Transverse colon (tissue), 4 donors: Measurements from ENCODE around the gene PARD6B. TPM values are rescaled to one million over a fixed set of nuclear protein-coding genes. Genes with fewer than 3 reads are reported as not detected.
"Not testable (repeated sequence)": the region's sequence is repeated elsewhere in the genome, so short reads cannot be mapped to it uniquely, and the experiment has no call there.

ENCODE experiments used
- DNase-seq: peaks from one replicate; pipeline ENCODE4 v3.0.0-alpha.2; 2019
- H3K27ac ChIP-seq, 4 donors: fragments of 200-600 bp; sonication (generic); 2 replicates each; pipeline ENCODE4 v1.5.1; 2016 to 2018; ENCODE audit warnings: inconsistent platforms in 4 of 4
- H3K27me3 ChIP-seq: fragments of 200-600 bp; sonication (generic); 2 replicates; pipeline ENCODE4 v1.5.1; 2017; ENCODE audit warnings: inconsistent platforms
- H3K36me3 ChIP-seq, 4 donors: fragments of 200-600 bp; sonication (generic); 2 replicates each; pipeline ENCODE4 v1.5.1; 2017 to 2019; ENCODE audit warnings: inconsistent platforms in 4 of 4
- H3K4me1 ChIP-seq, 4 donors: fragments of 200-600 bp; sonication (generic); 2 replicates each; pipeline ENCODE4 v1.5.1; 2017 to 2020; ENCODE audit warnings: inconsistent platforms in 4 of 4
- H3K4me3 ChIP-seq, 4 donors: fragments of 200-600 bp; sonication (generic); 1 replicate in 1 of 4; 2 replicates in 3 of 4; pipeline versions ENCODE4 v1.5.1 to v1.6.1; 2017 to 2019; ENCODE audit warnings: inconsistent platforms in 4 of 4
- H3K9me3 ChIP-seq, 2 donors: fragments of 200-600 bp; sonication (generic); 2 replicates each; pipeline ENCODE4 v1.5.1; 2017 to 2019; ENCODE audit warnings: inconsistent platforms in 2 of 2
- EP300 ChIP-seq: sonication (generic); formaldehyde crosslinking; IDR thresholded peaks from one replicate; pipeline ENCODE4 v1.6.1; 2017; ENCODE audit warnings: antibody characterized with exemption, low read depth
- POLR2A ChIP-seq: fragments of 450-650 bp; IDR thresholded peaks from one replicate; pipeline ENCODE4 v1.6.1; 2016; ENCODE audit warnings: antibody characterized with exemption, mild to moderate bottlenecking, moderate library complexity
- POLR2AphosphoS5 ChIP-seq, 3 donors: sonication (generic); formaldehyde crosslinking; IDR thresholded peaks; one replicate each; pipeline ENCODE4 v1.6.1; 2016; ENCODE audit warnings: antibody characterized with exemption in 3 of 3
- WGBS, 2 donors: methylation state at CpG; one replicate each; pipeline ENCODE4 v1.1.5; 2018; ENCODE audit warnings: low coverage in 1 of 2; 5-methylcytosine and 5-hydroxymethylcytosine counted together
- in situ Hi-C, 4 donors: fragments of 200-750 bp; cut with MboI; loops; one replicate each; pipeline versions ENCODE4 v1.15.0 to v1.15.1; 2017; ENCODE audit warnings: low sequenced_read_pairs in 3 of 4, low pct_ligation_motif_present in 1 of 4, low pct_unique_long_range_greater_than_20kb in 1 of 4
- intact Hi-C: fragments of 100-400 bp; cut with DNase I; formaldehyde crosslinking; loops from one replicate; pipeline ENCODE4 v1.15.1; 2023; ENCODE audit warnings: low total_unique reads
- total RNA-seq, 4 donors: library from RNA; depleted of rRNA; stranded (reverse); fragments of >200 nt; gene quantifications; one replicate each; pipeline ENCODE4 v1.1.0, GENCODE V29; 2016
- TF ChIP-seq, protein P1 (sequence below), 5 experiments: fragments of 200-600 bp in 3 of 5; fragments of 450-650 bp in 2 of 5; sonication (generic) in 3 of 5; IDR thresholded peaks; 1 replicate in 2 of 5; 2 replicates in 3 of 5; pipeline ENCODE4 v1.5.1; 2016 to 2017; ENCODE audit warnings: antibody characterized with exemption in 5 of 5, inconsistent platforms in 3 of 5, mild to moderate bottlenecking in 2 of 5, moderate library complexity in 1 of 5

PARD6B gene
- total RNA-seq, 4 donors from 2014 or later: 1.2 to 34.8 (median 17.2) TPM

DNA sequence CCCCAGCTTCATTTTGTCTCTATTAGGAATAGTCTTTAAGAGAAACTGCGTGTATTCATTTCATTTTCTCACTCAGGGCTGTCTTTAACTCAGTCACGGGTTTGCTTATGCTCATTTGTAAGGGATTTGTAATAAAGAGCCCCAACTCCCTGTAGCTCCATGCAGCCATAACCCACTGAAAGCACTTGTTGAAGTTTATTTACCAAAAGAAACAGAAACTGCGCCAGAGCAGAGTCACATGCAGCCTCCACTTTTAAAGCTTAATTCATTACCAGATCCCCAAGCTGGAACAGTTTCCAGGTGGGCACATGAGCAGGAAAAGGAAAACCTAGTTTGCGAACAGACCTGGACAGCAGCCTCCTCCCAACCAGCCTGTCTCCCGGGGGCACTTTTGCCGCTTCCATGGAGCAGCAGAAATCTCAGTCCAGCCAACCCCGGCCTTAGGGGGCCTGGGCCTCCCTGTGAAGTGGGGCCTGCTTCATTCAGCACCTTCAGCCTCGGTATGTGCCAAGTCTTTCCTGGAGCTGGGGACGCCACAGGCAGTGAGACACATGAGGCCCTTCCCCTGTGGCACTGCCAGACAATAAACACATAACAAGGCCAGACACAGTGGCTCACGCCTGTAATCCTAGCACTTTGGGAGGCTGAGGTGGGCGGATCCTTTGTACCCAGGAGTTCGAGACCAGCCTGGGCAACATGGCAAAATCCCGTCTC is 68.0 kb downstream of the PARD6B start:
- 74 to 84% methylated on average over 5 to 13 of the region's 13 CpGs for WGBS, 2 donors
- DNase-seq: no peak
- Histone ChIP-seq H3K27ac (peak overlapping the region in 1 of 4 donors; percentile 37), H3K9me3 (no peaks in the 10 kb centered on the region), H3K4me1 (peaks cover 2 to 13% (median 3%) of the 10 kb centered on the region in 4 donors), H3K4me3 (no peak overlapping the region), H3K27me3 (no peaks in the 10 kb centered on the region), H3K36me3 (no peaks in the 10 kb centered on the region)
- in situ Hi-C loops (loop anchor here in 2 of 4 donors (10.0 kb wide), 1 partner anchor 135 kb away; the partner anchor contains the start of gene ADNP (in 2 of the 2)), intact Hi-C loops (no loop called here)
- TF ChIP-seq, protein P1, sequence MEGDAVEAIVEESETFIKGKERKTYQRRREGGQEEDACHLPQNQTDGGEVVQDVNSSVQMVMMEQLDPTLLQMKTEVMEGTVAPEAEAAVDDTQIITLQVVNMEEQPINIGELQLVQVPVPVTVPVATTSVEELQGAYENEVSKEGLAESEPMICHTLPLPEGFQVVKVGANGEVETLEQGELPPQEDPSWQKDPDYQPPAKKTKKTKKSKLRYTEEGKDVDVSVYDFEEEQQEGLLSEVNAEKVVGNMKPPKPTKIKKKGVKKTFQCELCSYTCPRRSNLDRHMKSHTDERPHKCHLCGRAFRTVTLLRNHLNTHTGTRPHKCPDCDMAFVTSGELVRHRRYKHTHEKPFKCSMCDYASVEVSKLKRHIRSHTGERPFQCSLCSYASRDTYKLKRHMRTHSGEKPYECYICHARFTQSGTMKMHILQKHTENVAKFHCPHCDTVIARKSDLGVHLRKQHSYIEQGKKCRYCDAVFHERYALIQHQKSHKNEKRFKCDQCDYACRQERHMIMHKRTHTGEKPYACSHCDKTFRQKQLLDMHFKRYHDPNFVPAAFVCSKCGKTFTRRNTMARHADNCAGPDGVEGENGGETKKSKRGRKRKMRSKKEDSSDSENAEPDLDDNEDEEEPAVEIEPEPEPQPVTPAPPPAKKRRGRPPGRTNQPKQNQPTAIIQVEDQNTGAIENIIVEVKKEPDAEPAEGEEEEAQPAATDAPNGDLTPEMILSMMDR (IDR thresholded peaks at IDR 0.05): no peak
- TF ChIP-seq POLR2A (no peak), EP300 (no peak), POLR2AphosphoS5 (IDR thresholded peaks at IDR 0.05) (no peak)

DNA sequence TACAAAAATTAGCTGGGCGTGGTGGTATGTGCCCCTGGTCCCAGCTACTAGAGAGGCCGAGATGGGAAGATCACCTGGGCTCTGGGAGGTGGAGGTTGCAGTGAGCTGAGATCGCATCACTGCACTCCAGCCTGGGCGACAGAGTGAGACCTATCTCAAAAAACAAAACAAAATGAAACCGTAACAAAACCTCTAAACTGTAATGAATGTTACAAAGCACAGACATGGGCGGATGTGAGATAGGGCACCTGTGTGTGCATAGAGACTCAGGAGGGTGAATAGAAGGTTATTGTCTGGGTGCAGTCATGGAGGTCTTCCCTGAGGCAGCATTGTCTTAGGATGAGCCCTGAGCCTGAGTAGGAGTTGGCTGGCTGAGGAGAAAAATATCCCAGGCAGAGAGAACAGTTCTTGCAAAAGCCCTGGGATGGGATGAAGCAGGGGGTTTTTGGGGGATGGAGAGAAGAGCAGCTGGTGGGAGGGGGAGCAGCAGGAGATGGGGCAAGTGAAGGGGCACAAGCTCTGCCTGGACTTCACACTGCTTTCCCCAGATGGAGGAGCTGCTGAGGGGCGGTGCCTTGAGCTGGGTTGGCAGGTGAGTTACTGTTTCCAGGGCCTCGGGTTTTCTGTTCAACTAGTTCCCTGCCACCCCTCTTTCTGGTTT is 68.6 kb downstream of the PARD6B start:
- H3K4me3 ChIP-seq: no peak overlapping the region
- in situ Hi-C loops (loop anchor here in 2 of 4 donors (10.0 kb wide), 1 partner anchor 135 kb away; the partner anchor contains the start of gene ADNP (in 2 of the 2)), intact Hi-C loops (no loop called here)
- peak overlapping the region in 1 of 4 donors; percentile 37 for H3K27ac ChIP-seq
- H3K9me3 ChIP-seq: no peaks in the 10 kb centered on the region
- no peaks in the 10 kb centered on the region for H3K36me3 ChIP-seq
- H3K27me3 ChIP-seq: no peaks in the 10 kb centered on the region
- WGBS, 2 donors: 76 to 83% methylated on average over 2 to 8 of the region's 8 CpGs
- H3K4me1 ChIP-seq: peaks cover 0 to 9% (median 0%) of the 10 kb centered on the region in 4 donors
- no peak for DNase-seq
- TF ChIP-seq EP300 (no peak), POLR2A (no peak), POLR2AphosphoS5 (IDR thresholded peaks at IDR 0.05) (no peak)
- TF ChIP-seq, protein P1 (IDR thresholded peaks at IDR 0.05): no peak

DNA sequence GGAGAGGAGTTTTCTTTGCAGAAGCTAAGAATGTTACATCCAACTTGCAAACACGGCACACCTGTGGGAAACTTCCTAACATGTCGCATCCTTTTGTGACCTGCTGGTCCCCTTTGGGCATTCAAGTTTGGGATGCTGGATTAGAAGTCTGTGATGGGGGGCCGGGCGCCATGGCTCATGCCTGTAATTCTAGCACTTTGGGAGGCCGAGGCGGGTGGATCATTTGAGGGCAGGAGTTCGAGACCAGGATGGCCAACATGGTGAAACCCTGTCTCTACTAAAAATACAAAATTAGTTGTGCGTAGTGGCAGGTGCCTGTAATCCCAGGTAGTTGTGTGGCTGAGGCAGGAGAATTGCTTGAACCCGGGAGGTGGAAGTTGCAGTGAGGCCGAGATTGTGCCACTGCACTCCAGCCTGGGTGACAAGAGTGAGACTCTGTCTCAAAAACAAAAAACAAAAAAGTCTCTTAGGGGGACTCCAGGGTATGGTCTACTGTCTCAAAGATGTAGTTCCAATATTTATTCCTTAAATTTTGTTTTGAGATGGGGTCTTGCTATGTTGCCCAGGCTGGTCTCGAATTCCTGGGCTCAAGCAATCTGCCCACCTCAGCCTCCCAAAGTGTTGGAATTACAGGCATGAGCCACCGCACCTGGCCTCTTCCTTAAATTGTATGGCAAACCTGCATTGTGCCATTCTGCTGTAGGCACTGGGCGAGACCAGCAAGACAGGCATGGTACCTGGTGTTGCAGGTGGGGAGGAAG is 69.8 kb downstream of the PARD6B start:
- H3K4me3 ChIP-seq, H3K36me3 ChIP-seq, in situ Hi-C loops, intact Hi-C loops, H3K4me1 ChIP-seq, DNase-seq, H3K9me3 ChIP-seq, H3K27ac ChIP-seq, H3K27me3 ChIP-seq: not testable (repeated sequence)
- 95 to 100% methylated on average over 1 to 13 of the region's 13 CpGs for WGBS, 2 donors

DNA sequence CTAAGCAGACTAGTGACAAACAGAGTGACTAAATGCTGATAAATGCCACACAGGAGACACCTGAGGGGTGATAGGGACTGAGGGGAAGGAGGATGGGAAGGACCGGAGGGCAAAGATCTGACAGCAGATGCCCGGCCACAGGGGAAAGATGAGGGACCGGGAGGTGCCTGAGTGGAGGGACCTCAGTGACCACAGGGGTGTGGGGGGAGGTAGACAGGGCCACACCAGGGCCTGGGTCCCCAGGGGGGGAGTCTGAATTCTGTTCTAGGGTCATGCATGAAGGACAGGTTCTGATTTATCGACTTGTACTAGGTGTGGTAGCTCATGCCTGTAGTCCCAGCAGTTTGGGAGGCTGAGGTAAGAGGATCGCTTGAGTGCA is 70.4 kb downstream of the PARD6B start:
- in situ Hi-C loops: no loop called here
- WGBS, 2 donors: 86% methylated on average over 5 of the region's 5 CpGs; no CpG with 5 or more reads in 1 of the 2 donors

More for the DNA sequence above, 70.4 kb downstream of the PARD6B start:
- DNase-seq: no peak
- Histone ChIP-seq H3K27me3 (no peaks in the 10 kb centered on the region), H3K4me3 (no peak overlapping the region), H3K9me3 (no peaks in the 10 kb centered on the region), H3K27ac (no peak overlapping the region), H3K36me3 (no peaks in the 10 kb centered on the region), H3K4me1 (no peaks in the 10 kb centered on the region)
- intact Hi-C loops: no loop called here
- TF ChIP-seq, protein P1 (IDR thresholded peaks at IDR 0.05): no peak
- TF ChIP-seq POLR2AphosphoS5 (IDR thresholded peaks at IDR 0.05) (no peak), POLR2A (no peak), EP300 (no peak)
